GM12864 (cell line): ENCODE data around the gene TYRP1.

Experiments used
- DNase-seq: peaks from one replicate; pipeline ENCODE4 v3.0.0-alpha.2; 2011; ENCODE audit warnings: low read depth
- H3K4me3 ChIP-seq: 2 replicates; pipeline ENCODE4 v1.5.1; 2011; ENCODE audit warnings: mild to moderate bottlenecking, low read depth, low read length, control low read depth
- CTCF ChIP-seq: IDR thresholded peaks from 2 replicates; pipeline ENCODE4 v1.5.1; 2011; ENCODE audit warnings: low read depth, mild to moderate bottlenecking, moderate library complexity, low read length, control low read depth, inconsistent platforms; ENCODE audit errors: missing control alignments

Gene TYRP1

GRCh38 chr9:12748016-12748415 lies 54.8 kb downstream of the TYRP1 start:
- no peak for DNase-seq
- no peak overlapping the region for H3K4me3 ChIP-seq
- no peak for TF ChIP-seq CTCF

- no peak for DNase-seq
- no peak overlapping the region for H3K4me3 ChIP-seq
- TF ChIP-seq CTCF, result no peak
These were observed 55.8 kb downstream of the TYRP1 start for GRCh38 chr9:12748954-12749353.

GRCh38 chr9:12753931-12754330 lies 60.7 kb downstream of the TYRP1 start:
- TF ChIP-seq CTCF, result no peak
- DNase-seq, result no peak
- H3K4me3 ChIP-seq, result no peak overlapping the region

GRCh38 chr9:12759761-12760160 lies 66.6 kb downstream of the TYRP1 start:
- H3K4me3 ChIP-seq, result no peak overlapping the region
- no peak for DNase-seq
- TF ChIP-seq CTCF, result no peak
